ENCODE measurements around the gene BICDL2.
"Not testable (repeated sequence)": the region's sequence is repeated elsewhere in the genome, so short reads cannot be mapped to it uniquely, and the experiment has no call there.

DNA sequence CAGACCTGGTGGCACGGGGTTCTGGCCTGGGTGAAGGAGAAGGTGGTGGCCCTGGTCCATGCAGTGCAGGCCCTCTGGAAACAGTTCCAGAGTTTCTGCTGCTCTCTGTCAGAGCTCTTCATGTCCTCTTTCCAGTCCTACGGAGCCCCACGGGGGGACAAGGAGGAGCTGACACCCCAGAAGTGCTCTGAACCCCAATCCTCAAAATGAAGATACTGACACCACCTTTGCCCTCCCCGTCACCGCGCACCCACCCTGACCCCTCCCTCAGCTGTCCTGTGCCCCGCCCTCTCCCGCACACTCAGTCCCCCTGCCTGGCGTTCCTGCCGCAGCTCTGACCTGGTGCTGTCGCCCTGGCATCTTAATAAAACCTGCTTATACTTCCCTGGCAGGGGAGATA is 32.4 kb upstream of the BICDL2 start:
- not testable (repeated sequence) for TF ChIP-seq BHLHE40 (IDR thresholded peaks at IDR 0.05; ENCODE audit: low read depth, low read length); CHD4 (IDR thresholded peaks at IDR 0.05; ENCODE audit: borderline replicate concordance); RNF2 (IDR thresholded peaks at IDR 0.05; ENCODE audit: borderline replicate concordance, low read depth); POLR2A (IDR thresholded peaks at IDR 0.05; ENCODE audit: low read length); HOXB5 (CRISPR knock-in tag; IDR thresholded peaks at IDR 0.05); JUN (IDR thresholded peaks at IDR 0.05); CTCF (IDR thresholded peaks at IDR 0.05); NR3C1 (IDR thresholded peaks at IDR 0.05)
- TF ChIP-seq, protein P1, sequence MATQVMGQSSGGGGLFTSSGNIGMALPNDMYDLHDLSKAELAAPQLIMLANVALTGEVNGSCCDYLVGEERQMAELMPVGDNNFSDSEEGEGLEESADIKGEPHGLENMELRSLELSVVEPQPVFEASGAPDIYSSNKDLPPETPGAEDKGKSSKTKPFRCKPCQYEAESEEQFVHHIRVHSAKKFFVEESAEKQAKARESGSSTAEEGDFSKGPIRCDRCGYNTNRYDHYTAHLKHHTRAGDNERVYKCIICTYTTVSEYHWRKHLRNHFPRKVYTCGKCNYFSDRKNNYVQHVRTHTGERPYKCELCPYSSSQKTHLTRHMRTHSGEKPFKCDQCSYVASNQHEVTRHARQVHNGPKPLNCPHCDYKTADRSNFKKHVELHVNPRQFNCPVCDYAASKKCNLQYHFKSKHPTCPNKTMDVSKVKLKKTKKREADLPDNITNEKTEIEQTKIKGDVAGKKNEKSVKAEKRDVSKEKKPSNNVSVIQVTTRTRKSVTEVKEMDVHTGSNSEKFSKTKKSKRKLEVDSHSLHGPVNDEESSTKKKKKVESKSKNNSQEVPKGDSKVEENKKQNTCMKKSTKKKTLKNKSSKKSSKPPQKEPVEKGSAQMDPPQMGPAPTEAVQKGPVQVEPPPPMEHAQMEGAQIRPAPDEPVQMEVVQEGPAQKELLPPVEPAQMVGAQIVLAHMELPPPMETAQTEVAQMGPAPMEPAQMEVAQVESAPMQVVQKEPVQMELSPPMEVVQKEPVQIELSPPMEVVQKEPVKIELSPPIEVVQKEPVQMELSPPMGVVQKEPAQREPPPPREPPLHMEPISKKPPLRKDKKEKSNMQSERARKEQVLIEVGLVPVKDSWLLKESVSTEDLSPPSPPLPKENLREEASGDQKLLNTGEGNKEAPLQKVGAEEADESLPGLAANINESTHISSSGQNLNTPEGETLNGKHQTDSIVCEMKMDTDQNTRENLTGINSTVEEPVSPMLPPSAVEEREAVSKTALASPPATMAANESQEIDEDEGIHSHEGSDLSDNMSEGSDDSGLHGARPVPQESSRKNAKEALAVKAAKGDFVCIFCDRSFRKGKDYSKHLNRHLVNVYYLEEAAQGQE (IDR thresholded peaks at IDR 0.05), result not testable (repeated sequence)
